Stimulated activated CD4-positive, alpha-beta T cell treated with anti-CD3 and anti-CD28 coated beads, Interleukin-12 subunit alpha, Interleukin-12 subunit beta, amount 100 ng/mL, for 24 hours (primary cell): Measurements from ENCODE around the gene CAV3.

Experiments used
- DNase-seq, 2 experiments: peaks; one replicate each; pipeline ENCODE4 v3.0.0-alpha.2; 2020; ENCODE audit warnings: low read depth in 2 of 2

Gene CAV3

DNA sequence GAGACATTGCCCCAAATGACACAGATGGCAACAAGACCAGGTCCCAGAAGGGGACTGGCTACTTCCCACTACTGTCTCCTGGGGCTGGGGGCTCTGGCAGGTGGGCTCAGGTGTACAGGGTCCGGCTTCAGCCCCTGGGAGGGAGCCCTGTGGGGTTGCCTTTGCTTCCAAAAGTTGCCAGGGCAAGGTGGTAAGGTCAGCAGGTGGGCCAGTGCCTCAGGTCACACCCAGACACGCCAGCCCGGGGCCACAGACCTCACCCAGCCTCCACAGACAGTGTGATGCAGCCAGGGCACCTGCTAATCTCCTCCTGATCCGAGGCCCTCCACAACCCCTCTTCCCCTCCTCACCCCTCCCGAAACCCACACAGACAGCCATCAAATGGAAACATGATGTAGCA, 28.3 kb downstream of the CAV3 start:
- DNase-seq = no peak

DNA sequence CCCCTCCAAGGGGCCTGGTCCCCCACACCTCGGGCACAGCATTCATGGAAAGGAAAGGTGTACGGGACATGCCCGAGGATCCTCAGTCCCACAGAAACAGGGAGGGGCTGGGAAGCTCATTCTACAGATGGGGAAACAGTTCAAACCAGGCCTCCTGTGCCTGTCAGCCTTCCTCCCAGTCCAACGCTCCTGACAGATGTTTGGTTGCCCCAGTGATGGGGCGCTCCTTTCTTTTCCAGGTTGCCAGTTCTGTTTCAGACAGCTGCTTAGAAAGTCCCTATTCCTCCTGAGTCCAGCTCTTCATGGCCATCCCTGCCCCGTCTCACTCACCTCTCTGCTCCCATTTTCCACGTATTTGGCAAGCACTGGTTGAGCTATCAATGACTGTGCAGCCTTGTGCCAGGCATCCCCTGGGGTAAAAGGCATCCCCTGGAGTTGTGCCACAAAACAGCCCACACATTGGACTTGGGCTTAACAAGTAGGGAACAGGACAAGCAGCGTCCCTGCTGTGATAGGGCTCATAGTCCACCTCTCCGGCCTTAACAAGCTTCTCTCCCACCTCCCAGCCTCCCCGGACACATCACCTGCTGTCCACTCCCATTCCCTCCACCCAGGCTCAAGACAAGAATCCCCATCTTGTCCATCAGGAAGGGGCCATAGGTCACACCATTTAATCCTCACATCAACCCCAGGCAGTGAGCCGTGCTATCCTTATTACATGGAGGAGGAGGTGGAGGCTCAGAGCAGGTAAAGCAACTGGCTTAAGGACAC, 29.2 kb downstream of the CAV3 start:
- no peak for DNase-seq

DNA sequence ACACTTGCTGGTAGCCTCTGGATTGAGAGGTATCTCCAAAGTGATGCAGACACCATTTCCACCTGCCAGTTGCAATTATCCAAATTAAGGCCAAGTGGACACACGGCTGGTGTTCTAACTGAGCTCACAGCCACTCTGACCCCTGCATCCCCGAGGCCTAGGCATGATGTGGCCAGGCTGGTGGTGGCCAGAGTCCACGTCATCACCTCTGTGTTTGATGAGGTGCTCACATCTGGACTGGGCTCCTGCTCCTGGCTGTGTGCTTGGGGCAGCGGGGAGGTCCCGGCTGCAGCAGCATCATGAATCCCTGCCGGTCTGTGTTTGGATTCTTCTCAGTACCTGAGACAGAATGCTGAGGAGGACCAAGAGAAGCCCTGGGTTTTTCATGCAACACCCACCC, 30.9 kb downstream of the CAV3 start:
- no peak for DNase-seq

DNA sequence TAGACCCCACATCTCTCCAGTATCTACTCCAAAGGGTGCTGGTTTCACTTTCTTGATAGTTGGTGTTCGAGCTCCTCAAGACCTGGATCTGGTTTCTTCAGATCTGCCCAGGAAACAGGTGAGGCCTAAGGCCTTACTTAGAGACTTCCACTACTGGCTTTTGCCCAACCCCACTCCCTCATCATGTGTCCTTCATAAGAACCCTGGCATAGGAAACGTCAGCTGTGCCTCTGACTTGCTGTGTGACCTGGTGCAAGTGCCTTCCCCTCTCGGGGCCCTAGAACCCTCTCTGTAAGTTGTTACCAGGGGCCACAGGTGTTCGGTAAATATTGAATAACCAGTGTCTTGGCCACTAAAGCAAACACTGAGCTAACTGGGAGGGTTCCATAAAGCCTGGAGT, 31.9 kb downstream of the CAV3 start:
- no peak for DNase-seq

DNA sequence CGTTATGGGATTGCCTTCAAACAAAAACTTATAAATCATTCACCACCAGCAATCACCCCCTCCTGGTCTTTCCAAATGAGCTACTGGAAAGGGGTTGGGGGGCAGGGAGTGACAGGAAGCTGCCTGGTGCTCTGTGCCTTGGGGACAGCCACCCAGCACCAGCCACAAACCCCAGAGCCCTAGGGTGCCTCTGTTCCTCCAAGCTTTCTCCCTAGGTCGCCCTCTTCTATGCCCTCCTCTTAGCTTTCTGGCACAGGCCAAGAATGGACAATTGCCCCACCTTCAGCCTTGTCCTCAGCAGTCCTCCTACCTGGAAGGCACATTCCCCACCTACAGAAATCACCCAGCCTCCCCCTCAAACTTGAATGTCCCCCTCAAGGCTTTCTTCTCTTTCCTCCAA, 32.5 kb downstream of the CAV3 start:
- DNase-seq = no peak

DNA sequence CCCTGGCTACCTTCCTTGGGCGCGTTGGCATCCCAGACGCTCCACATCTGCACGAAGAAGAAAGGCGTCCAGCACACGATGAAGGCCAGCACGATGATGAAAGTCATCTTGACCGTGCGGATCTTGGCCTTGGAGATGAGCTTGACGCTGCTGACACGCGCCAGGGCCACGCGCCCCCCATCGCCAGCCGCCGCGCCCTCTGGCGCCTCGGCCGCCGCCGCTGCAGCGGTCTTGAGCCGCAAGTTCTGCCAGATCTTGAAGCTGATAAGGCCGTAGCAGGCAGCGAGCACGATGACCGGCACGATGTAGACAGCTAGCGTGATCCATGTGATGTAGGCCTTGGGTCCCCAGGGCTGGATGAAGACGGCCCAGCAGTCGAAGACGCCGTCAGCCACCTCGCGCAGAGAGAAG, 33.7 kb downstream of the CAV3 start:
- no peak for DNase-seq

DNA sequence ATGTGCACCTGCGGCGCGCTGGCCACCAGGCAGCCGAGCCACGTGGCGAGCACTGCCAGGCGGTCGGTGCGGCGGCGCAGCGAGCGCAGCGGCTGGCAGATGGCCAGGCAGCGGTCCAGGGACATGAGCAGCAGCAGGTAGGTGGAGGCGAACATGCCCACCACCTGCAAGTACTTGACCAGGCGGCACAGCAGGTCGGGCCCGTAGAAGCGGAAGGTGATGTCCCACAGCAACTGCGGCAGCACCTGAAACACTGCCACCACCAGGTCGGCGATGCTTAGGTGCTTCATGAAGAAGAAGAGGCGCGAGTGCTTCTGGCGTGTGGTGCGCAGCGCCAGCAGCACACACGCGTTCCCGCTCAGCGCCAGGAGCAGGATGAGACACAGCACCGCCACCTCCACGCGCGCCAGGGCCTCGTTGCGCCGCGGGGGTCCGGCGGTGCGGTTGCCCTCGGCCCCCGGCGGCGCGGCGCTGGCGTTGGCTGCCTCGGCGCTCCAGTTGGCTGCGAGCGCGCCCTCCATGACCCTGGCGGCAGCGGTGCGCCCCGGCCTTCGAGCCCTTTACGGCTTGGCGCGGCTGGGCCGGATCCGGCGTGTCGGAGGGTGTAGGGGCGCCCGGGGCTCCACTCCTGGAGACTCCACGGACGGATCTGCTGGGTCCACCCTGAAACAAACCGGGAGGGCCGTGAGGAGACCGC, 34.2 kb downstream of the CAV3 start:
- DNase-seq = peak in 1 of 2 experiments; percentile 10

DNA sequence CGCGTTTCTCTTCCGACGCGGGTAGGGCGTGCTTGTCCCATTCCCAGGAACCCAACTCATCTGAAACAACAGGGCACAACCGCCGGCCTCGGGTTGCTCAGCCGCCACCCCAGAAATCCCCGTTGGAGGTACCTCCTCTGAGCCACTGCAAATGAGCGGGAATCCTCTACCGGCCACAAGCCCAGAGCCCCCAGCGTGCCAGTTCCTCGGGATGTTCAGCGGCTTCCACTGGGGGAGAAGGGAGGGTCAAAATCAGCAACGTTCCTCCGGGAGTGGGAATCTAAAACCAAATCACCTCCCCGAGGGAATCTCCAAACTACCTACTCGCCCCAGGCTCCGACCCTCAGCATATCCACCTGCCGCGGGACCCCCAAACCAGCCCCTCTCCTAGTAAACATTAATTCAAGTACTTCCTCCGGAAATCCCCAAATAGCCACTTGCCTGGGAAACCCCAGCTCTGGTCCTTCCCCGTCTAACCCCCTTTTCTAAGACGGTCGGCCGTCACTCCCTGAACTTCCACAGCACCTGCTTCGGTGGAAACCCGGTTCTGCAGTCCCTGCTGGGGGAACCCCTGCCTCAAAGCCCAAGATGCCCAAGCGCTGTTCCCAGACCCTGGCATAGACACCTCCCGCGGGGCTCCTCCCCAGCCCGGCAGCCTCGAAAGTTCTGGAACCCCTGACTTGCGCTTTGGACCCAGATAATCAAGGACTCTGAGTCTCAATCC, 34.9 kb downstream of the CAV3 start:
- DNase-seq = no peak

DNA sequence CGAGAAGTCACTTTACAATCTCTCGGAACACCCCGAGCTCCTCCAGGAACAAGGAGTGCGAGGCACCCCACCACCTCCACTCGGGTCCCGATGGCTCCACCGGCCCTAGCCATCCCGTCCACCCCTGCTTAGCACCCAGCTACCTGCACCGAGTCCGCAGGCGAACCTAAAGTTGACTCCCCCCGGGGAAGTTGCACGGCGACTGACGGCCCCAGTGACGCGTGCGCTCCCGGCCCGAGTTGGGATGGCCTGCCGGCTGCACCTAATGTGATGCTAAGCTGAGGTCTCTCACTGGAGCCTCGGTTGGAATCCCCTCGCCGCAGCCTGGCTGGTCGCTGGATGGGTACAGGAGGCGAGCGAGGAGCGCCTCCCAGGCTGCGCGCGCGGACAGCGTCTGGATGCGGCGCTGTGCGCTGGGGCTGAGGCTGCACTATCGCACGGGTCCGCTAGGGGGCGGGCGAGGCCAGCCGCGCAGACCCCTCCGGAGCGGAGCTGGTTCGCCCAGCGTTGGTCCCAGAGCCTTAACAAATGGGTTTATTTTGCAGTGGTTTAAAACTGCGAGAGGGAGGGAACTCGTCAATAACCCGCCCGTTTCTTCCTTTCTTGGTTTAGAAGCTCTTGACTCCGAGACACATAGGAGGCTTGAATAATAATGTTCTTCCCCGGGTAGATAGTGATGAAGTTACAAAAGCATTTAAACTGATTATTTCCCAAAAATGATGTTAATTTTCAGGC, 35.7 kb downstream of the CAV3 start, which contains the start of gene OXTR:
OXTR (minus strand) TSS at position 526 of the 735 bp plus-strand sequence. CDS start 1,426 bp downstream, outside the sequence.
- peak; percentile 24 to 42 for DNase-seq

DNA sequence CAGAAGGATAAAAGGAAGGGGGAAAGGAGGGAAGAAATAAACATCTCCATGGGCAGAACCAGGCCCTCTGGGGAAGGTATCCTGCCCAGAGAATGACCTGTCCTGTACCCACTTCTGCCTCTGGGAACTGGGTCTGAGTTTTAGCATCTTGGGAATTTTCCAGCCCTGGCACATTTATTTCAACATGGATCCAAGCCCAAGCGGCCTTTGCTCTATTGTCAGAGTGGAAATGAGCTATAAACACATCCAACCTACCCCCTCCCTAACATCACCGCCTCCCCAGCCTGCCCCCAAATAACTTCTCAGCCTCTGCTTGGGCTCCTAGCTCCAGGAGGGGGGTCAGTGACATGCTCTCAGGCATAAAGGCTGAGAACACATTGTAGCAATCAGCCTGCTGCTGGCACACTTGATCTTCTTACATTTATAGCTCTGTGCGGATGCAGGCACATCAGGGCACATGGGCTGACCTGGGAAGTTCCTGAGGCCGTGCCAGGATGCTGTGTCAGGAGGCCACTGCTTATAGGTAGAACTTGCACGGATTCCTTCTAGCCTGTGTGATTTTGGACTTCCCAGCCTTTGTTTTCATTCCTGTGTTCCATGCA, 40.4 kb downstream of the CAV3 start:
- no peak for DNase-seq

DNA sequence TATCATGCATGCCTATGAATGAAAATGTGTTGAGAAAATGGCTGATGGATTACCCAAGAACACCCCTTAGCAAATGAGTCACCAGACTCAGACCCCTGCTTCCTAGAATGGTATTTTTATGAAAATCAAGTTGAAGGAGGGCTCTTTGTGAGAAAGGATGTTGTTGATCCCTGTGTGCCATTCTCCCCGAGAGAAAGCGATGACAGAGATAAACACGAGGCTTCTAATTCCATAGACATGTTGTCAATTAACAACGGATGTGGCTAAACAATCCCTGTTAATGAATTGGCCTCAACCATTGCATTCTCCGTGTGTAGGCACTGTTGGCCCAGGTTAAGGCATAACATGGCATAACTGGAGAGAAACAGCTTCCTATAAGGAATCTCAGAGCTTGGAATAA, 41.6 kb downstream of the CAV3 start:
- DNase-seq = no peak

DNA sequence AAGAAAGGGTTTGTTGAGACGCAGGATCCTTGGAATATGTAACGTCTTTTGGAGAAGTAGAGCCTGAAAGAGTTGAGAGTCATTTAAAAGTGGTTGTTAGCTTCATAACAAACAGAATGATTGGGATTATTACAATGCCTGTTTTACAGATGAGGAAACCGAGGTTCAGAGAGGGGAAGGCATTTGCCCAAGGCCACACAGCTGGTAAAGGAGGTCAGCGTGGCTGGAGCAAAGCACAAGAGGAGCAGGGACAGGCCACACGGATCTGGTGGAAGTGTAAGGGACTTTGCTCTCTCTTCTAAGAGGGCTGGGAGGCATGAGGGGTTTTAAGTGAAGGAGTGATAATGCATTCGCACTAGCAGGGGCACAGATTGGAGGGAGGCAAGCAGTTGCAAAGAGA, 42.0 kb downstream of the CAV3 start:
- no peak for DNase-seq

DNA sequence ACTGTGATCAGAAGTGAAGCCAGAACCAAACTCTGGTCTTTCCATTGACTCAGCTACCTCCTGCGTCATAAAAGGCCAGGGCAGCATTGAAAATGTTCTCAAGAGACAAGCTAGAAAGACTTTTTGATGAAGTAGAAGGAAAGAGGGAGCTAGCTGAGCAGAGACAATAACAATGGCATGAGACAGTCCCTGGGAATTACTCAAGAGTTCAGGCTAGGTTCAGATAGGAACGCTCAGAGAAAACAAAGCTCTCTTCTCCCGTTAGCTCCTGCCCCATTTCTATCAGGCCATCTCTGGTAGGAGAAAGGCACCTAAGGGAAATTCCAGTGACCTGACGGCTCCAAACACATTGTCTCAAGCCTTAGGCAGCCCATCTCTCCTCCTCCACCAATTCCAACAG, 42.8 kb downstream of the CAV3 start:
- DNase-seq = no peak

DNA sequence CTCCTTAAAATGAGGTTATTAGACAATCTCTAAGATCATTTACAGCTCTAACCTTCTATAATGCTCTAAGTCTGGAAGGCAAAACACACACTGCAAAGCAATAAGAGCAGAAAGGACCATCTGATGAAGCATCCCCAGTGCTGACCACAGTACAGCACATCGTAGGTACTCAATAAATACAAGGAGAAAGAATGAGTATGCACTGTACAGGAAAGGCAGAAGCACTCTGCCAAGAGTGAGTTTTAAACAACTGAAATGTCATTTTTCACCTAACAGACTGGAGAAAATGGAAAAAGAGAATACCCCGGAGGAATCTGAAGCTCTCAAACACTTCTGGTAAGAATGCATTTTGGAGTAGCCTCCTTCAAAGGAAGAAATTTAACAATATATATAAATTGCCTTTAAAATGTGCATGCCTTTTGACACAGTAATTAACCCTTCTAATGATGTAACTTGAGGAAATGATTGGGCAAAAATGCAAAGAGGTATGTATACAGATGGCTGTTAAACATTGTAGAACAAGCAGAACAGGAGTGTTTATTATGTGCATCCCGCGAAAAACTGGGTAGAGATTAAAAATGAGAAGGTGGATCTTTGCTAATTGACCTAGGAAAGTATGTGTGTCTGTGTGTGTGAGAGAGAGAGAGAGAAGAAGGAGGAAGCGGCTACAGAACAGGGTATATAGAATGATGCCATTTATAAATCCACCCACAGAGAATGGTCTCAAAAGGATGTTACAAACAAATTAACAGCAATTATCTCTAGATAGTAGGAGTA, 43.8 kb downstream of the CAV3 start:
- DNase-seq = no peak

DNA sequence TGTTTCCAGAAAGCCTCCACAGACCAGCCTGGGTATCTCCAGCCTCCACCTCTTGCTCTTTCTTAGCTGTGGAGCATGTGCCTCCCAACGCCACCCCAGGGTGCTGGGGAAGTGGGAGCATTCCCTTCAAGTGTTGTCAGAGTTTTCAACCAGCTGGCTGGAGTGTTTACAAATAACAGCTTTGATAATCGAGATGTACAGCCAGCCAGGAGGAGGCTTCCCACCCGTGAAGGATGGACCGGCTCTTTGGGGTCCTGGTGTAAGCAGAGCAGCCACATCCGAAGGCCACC, 44.3 kb downstream of the CAV3 start:
- DNase-seq = no peak

DNA sequence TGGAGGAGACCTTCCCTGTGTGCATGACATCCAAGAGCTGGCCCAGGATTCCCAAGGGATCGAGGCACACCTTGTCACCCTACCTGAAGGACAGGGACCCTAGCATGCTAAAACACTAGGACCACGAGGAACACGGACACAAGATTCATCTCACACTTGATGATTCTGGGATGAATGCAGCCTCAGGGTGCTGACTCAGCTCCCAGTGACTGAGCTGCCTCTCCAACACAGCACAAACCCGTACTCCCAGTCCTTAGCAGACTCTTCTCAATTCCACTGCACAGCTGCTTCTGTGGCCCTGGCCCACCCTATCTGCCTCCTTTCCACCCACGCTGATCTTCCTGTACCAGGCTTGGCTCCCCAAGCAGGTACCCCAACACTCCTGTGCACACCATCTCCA, 44.9 kb downstream of the CAV3 start:
- no peak for DNase-seq

DNA sequence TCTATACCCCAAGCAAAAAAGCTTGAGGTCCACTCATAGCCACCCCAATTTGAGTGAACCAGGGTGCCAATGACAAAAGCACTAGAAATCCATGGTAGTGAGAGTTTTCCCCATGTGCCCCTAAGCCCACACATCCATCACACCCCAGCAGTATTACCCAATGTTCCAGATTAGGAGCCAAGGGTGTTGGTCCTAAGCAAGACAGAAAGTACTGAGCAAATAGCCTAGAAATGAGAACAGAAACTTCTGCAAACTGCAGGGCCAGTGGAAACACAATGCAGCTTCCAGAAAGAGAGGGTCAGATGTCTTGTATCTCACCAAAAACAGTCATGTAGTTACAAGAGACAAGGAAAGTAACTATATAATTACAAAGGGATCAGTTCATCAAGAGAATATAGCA, 46.7 kb downstream of the CAV3 start:
- no peak for DNase-seq

DNA sequence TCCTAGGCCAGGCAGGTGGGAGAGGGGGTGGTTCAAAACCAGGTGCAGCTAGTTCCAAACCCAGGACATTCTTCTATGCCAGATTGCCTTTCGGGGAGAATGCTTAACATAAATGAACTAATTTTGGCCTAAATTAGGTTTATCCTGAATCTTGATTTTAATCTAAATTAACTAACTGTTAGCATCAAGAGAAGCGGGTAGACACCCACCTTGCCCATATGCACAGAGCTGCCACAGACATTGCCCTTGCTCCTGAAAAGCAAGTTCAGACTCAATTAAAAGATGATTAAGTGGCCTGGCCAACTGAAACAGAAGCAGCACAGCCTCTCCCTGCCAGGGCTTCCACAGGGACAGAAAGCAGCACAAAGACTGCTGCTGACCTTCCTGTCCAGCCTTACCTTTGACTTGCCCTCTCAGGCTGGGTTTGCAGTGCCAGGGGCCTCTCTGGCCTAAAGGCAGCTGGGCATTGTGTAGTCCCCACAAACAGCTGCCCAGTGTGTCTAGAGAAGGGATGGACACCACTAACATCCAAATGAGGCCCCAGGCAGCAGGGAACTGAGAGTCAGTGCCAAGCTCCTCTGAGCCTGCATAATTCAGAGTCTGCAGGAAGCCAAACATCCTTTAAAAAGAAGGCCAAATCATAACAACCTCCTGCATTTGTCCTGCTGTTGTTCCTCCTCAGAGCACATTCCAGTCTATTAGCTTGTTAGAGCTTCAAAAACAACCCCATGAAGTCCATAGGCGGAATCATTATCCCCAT, 51.3 kb downstream of the CAV3 start:
- no peak for DNase-seq

DNA sequence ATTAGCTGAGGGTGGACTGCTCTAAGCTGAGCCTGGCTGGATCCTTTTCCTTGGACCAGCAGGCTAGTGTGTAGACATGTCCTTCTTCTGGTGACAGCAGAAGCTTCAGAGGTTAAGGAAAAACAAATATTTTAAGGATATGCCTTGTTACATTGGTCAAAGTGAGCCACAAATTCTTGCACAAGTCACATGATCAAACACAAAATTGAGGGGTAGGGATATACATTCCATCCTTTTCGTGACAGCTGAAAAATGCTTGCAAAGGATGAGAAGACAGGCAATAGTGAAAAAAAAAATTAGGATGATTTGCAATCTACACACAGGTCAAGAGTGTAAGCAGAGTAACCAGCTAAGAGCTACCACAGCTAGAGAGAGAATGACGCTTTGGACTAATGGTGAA, 56.9 kb downstream of the CAV3 start:
- no peak for DNase-seq

DNA sequence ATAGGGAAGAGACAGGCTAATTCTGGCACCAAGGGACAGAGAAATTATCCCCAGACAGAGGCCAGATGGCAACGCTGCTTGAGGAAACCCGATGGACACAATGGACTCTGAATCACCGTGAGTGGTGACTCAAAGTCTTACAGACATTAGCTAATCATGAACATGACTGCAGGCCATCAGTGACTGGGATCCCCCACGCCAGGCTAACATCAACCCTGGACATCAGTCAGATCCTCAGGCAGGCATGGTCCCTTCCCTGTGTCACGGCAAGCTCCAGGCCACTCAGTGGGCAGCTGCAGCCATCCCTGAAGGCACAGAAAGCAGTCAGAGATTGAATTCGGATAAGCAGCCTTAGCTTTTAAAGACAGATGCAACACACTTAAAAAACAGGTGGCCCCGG, 59.6 kb downstream of the CAV3 start:
- DNase-seq = no peak
